Stimulated activated CD4-positive, alpha-beta T cell treated with anti-CD3 and anti-CD28 coated beads, TNF-alpha, amount 100 ng/mL, for 24 hours (primary cell): ENCODE data around the gene NTPCR.
A peak's percentile ranks its signal among the peaks of the same experiment; 100 is the strongest.
"Not testable (repeated sequence)": the region's sequence is repeated elsewhere in the genome, so short reads cannot be mapped to it uniquely, and the experiment has no call there.

Experiments
- DNase-seq, 3 experiments: peaks; one replicate each; pipeline ENCODE4 v3.0.0-alpha.2; 2020; ENCODE audit warnings: low read depth in 3 of 3

Gene NTPCR, protein sequence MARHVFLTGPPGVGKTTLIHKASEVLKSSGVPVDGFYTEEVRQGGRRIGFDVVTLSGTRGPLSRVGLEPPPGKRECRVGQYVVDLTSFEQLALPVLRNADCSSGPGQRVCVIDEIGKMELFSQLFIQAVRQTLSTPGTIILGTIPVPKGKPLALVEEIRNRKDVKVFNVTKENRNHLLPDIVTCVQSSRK

DNA sequence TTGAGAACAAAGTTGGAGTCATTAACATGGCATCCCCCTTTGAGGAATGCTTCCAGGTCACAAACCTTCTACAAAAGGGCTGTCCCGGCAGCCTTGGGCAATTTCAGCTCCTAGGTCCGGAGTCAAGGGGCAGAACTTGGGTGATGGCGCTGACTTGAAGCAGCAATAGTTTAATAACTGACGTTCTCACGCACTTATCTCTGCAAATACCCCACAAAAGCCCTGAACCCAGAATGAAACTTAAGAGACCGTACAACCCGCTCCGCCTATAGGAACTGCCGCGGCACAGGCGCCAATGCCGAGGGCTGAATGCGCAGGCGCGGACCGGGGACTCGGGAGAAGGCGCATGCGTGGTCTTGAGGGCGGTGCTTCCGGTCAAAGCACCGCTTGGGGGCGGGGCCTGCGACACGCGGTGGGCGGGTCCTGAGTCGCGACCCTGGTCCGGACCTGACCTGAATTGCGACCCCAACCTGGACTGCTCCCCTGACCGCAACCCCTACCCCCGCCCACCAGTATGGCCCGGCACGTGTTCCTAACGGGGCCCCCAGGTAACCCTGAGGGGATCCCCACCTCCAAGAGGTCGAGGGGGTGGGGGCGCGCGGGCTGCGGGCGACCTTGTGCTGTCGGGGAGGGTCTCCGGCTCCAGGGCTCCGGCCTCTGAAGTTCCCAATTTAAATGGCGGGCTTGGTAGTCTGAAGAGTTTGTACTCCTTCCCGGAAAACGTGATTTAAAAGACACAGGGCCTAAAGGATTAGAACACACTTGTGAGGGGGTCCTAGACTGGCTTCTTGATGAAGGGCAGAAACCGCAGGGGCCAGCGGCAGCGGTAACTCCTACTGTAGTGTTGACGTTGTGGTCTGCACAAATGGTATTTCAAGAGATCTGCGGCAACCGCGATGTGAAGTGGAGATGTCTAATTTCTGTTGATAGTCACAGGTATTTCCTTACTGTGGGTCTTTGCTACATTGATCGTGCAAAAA is at the start of gene NTPCR:
NTPCR (plus strand) TSS at position 415 of the 980 bp plus-strand sequence; CDS start at position 515, 100 bp downstream.
- DNase-seq = peak; percentile 91 to 96 (median 92)

DNA sequence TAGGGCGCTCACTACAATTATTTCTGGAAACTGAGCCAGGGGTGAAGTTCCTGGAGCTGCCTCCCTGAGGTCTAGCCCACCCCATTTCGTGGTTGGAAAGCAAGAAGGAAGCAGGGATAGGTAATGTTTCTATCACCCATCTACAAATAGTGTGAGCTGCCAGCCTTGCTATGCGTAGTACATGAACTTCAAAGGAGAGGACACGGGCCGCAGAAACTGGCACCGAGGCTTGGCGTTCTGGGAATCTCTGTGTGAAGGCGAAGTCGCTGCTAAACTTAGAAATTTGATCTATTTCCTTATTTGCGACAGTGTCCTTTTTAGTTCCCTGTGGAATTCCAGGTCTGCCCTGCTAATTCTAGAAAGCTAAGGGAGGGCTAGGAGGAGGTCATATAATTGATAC is 49.6 kb upstream of the NTPCR start:
- no peak for DNase-seq

DNA sequence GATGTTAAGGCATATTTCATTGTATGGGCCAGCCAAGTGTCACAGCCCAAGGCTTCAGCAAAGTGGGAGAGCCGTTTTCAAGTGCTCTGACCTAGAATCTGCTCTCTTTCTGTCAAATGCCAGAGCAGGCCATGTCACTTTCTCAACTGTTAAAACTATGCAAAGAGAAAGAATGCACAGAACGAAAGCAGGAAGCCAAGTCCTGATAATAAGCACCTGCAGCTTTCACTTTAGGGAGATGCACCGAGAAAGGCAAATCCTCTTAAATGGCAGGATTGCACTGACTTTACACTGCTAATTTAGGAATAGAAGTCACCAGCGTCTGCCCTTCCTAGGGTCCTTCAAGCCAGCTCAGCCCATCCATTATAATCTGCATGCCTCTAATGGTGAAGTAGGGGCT is 49.2 kb upstream of the NTPCR start:
- DNase-seq = no peak

DNA sequence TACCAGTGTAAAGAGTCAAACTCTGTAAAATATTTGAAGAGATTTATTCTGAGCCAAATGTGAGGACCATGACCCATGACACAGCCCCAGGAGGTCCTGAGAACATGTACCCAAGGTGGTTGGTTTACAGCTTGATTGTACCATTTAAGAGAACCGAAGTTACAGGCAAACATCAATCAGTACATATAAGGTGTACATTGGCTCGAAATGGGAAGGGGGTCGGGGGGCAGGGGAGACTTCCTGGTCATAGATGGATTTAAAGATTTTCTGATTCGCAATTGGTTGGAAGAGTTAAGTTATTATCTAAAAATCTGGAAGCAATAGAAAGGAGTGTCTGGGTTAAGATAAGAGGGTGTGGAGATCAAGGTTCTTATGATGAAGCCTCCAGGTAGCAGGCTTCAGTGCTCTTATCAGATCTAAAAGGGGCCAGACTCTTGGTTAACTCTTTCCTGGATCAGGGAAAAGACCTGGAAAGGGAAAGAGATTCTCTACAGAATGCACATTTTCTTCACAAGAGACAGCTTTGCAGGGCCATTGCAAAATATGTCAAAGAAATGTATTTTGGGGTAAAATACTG is 47.5 kb upstream of the NTPCR start:
- no peak for DNase-seq

DNA sequence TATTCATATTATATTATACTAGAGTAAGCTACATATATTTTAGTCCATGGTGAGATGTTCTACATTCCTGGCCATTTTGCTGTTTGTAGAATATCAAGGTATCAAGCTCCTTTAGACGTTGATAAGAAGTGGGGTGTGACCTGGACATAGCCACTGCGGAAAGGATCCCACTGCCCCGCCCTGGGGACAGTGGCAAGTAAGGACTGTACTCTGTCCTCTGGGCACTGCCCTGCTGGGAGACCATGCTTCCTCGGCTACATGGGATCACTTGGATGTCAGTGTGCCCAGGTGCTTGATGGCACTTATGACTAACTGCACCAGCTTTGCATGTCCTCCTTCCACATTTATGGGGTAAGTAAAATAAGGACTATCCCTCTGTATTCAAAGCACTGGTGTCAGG is 46.3 kb upstream of the NTPCR start:
- DNase-seq = no peak

DNA sequence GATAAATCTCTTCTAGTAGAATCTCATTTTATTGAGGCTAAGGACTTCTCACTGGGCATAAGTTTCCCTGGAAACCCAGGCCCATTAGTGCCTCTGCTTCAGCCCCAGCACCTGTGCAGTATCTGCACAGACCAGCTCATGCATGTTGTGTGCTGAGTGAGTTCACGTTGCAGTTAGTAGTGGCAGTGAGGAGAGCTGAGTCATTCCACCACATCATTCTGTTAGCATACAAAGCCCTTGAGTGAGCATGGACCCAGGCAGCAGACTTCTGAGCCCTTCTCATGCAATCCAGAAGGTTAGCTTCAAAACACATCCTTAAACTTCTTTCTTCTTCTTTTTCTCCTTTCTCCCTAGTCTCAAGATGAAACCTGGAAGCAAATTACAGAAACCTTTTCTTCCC is 45.8 kb upstream of the NTPCR start:
- no peak for DNase-seq

DNA sequence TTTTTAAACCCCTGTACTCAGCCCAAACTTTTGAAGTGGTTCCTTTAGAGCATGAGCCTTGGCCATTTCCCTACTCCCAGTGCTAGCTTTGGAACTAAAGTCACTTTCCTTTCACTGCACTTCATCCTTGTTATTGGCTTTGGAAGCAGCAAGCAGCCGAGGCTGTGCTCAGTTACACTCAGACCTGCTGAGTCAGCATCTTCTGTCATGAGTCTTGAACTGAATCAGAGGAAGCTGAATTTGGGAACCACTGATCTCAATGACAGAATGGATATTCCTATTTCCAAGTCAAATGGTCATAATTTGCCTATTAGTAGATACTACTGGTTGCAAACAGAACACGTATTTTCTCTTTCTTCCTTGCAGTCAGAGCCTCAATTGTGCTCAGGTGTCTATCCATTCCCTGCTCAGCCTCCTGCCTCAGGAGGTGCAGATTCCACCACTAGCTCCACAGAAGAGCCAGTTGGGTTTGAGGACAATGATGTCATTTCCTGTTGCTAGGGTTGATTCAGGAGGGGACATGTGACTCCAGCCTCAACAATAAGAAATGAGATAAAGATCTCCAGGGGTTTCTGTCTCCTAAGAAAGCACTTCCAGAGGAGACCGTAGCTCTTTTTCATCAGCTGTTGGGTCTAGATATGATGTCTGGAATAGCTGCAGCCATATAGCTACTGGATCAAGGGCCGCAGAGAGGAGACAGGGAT is 44.9 kb upstream of the NTPCR start:
- no peak for DNase-seq

DNA sequence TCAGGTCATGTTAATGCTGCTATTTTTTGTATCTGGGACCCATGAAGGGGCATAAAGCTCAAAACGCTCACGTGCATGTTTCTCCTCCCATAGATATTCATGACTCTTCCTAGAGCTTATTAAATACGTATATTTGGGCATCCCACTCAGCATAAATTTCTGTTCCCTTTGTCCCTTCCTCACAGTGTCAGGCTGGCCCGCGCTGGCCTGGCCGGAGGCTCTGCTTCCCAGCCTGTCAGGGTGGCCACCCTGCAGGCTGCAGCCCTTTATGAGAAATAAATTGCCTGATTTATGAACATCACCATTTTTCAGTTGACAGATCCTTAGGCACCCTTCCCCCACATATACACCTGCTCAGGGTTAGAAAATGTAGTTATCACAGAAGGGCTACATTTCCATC is 44.0 kb upstream of the NTPCR start:
- DNase-seq = no peak

DNA sequence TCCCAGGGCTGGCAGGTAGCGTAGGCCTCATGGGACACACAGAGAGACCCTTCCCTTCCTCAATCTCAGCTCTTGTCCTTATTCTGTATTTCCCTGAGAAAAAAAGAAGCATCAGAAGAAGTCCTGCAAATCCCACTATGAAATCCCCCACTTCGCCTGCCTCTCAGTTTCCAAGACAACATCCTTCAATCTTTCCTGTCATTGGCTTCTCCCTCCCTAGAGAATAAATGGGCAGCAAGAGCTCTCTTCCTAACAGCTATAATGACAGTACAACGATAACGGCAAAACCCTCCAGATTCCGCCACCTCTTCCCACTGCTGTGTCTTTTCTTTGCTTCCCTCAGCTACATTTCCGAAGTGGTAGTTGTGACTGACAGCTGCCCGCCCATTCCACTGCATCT is 41.6 kb upstream of the NTPCR start:
- DNase-seq = no peak

DNA sequence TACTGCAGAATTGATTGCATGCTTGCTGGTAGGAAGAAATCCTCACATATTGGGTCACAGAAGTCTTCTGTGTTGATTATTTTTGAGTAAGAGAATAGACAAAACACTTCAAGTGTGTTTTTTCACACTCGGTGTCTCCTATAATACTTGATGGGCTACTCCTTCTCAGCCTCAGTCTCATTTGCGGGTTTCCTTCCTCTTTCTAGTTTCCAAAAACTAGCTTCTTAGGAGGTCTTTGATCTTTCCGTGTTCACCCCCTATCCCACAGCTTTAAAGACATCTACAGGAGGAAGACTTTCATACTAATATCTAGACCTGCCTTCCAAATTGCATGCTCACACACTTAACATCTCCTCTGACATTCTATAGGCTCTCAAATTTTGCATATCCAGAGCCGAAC is 40.7 kb upstream of the NTPCR start:
- no peak for DNase-seq

DNA sequence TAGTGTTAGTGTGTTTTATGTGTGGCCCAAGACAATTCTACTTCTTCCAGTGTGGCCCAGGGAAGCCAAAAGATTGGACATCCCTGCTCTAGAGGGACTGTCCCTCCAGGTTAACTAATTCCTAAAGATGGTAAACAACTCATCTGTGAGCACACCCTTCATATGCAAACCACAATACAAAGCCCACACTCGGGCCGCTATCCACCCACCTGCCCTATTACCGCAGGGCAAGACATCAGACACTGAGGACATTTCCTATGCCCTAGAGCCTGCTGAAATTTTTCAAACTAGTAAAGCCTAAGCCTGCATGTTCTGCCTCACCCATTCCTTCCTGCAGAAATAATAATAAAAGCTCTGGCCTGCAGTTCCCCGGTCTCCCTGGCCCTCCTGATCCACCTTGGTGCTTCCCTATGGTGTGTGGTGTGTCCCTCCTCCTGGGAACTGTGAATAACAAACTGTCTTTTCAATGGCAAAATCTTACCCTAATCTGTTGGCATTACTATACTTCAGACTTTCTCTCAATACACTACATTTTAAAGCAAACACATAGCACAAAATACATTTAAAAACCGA is 39.3 kb upstream of the NTPCR start:
- DNase-seq = no peak

DNA sequence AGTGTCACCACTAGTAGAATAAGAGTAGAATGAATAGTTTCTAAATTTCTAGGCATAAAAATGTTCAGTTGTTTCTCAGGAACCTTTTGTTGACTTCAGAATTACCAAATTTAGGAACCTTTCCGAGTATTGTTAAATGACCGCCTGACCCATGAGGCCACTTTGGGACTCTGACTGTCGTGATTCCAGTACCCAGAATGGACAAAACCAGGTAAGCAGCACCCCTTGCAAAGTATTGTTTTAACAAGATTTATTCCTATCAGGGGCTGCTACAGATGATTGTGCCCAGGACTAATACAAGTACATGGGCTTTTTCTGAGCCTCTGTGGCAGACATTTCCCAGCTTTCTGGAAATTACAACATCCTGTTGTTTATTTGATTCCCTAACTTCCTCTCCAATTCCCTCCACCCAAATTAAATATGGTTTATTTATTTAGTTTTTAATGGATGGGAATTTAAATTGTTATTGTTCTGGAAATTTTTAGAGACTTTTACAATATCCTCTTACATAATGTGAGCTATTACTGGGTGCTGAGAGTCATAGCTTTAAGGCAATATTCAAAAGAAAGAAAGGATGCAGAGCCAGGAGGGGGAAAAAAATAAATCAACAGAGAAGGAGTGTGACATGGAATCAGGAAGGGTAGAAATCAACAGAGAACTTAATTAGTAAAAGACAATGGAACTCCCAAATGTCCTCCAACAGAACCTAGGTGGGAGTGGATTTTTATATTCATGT is 37.4 kb upstream of the NTPCR start:
- no peak for DNase-seq

DNA sequence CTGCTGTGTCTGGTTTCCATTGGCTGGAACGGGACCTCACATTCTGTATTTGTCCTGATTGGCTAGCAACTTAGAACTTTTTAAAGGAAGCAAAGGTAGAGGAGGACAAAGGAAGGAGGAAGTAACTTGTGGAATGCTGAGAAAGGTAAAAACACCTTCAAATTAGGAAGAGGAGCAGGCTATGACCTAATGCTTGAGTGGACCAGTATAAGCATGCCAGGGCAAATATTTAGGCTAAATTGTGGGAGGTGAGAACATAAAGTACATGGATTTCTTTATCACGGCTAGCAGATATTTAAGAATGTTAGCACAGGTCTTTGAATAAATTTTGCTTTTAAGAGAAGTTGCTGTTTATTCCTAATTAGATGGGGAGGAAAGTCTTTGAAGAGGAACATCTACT is 36.1 kb upstream of the NTPCR start:
- DNase-seq = not testable (repeated sequence)

DNA sequence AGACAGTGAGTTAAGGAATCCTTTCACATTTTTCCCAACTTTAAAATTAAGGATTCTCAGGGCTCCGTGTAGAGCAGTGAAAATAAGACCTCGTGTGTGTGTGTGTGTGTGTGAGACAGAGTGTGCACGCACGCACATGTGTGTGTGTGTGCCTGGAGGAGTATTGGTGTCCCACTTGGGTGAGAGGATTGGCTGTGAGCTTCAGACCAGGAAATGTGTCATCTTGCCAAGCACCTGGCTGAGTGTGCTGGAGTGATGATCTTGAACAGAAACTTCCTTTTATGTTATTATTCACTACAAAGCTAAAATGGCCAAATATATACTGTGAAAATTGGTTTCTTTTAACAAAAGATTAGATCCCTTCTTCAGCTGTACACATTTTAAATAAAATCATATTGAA is 35.2 kb upstream of the NTPCR start:
- no peak for DNase-seq

DNA sequence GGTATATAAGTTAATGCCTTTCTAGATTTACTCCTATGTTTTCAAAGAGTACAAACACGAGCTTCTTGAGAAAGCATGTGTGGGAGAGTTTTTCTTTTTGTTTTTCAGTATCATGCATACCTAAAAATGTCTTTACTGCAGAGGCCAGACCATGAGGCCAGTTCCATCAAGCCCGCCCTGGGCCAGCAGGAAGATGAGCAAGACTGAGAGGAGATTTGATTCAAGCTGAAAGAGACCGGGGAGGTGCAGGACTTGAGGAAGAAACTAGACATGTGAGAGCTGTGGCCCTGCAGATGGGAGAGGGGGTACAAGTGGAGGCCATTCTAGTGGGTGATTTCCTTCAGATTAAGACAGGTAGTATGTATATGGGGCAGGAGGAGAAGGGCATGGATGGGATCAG is 33.4 kb upstream of the NTPCR start:
- DNase-seq = no peak

DNA sequence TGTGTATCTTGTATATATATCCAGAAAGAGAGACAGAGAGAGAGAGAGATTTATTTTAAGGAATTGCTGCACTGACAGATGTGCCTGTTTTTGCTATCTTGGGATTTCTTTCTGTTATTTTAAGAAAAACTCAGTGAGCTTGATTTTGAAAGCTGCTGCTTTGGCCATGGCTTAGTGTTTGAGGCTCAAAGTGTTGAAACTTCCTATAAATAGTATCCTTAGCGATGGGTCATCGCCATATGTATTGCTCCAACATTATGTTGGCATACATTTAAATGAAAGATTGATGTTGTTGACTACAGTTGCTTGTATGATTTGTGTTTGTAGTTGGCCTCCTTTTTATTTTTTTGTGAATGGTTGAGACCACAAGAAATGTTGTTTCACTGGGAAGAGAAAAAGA is 29.0 kb upstream of the NTPCR start:
- no peak for DNase-seq

DNA sequence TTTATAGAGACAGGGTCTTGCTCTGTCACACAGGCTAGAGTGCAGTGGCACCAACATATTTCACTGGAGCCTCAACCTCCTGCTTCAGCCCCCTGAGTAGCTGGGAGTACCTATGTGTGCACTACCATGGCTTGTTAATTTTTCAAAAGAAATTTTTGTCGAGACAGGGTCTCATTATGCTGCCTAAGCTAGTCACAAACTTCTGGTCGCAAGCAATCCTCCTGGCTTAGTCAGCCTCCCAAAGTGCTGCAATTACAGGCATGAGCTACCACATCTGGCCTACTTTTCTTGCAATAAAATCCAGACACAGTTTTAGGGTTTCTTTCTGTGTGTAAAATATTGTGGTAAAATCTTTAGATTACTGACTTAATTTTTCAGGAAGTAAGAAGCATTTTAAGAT is 27.9 kb upstream of the NTPCR start:
- DNase-seq = no peak

DNA sequence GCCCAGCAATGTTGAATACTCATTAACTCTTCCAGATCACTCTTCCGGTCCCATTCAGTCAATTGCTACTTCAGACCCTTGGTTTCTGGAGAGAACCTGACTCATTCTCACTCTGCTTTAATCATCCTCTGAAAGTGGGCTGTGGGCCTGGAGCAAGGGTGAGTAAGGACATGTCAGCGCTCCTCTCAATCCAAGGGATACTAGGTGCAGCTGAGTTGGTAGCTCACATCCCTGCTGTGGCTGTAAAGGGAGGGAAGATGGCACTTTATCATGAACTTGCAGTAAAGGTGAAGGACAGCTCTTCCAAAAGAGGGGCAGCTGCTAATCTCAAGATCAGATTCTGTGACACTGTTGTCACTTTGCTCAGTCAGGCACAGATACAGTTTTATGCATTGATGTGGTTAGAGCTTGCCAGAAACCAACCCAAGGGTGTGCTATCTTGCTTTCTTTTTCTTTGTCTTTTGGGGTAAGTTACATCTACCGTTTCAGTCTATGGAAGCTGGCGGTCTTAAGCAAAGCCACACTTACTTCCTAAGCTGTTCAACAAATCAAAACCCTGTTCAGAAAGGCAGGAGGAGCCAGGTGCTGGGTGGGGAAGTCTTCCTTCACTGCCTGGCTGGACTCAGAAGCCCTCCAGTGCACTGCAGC is 26.5 kb upstream of the NTPCR start:
- peak; percentile 7 to 41 (median 30) for DNase-seq

DNA sequence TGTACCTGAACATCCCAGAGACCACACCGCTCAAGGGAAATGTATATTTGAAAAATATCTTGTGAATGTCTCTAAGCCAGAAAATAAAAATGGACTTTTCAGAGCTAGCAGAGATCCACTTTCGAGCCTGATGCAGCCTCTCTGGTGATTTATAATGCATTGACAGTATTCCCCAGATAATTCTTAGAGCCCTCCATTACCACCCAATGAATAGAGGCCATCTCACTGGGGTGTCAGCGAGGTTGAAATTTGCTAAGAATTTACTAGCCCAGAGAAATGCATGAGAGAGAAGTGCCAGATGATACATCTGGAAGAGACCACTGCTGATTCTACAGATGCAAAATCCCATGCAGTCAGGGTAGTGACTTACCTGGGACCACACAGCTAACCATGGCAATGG is 25.5 kb upstream of the NTPCR start:
- DNase-seq = no peak

DNA sequence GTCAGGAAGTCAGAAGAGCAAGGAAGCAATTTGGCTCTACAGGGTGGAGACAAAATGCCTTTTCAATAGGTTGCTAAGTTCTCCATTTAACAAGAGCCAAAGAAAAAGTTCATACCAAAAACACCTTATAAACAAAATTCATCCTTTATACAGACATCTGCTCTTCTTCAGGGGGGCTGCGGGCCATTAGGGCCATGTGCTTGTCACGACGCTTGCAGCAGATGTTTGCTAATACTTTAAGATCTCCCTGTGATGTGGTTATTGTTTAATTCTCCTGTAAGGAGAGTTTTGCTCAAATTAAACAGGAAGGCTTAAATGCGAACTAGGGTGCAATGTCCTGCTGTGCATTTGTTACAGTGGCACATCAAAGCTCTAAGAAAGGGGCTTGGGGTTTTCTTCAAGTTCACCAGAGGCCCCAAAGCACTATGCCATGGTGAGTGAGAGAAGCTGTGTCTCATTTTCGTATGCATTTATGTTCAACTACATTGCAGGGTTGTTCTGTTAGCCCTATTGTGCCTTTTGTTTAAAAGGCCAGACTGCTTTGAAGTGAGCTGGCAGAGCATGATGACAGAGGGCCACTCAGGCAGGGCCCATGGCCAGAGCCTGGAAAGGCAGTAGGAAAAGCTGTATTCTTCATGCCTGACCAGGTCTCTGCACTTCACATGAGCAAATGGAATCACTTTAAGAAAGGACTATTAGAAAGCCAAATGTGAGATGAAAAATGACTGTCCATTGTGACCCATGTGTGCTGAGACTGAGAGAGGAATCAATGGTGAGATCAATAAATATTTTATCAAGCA is 24.8 kb upstream of the NTPCR start:
- no peak for DNase-seq
